HepG2 (cell line): Measurements from ENCODE around the gene KRT32. TPM values are rescaled to one million over a fixed set of nuclear protein-coding genes. Genes with fewer than 3 reads are reported as not detected.

Source experiments
- ATAC-seq: fragments of 200-7000 bp; cut with Tn5 transposase; 3 replicates; pipeline ENCODE4 v1.9.1; 2020; ENCODE audit warnings: mild to moderate bottlenecking, moderate library complexity
- BruUV-seq: library from RNA; stranded (reverse); fragments of 400-500 nt; replicated peaks from 2 replicates; lab custom pipeline; 2021; lab: Mats Ljungman, UMichigan
- CTCF ChIA-PET: fragments of 300-600 bp; formaldehyde crosslinking; extraction: SDS; loops from one replicate; lab custom pipeline; 2021; ENCODE audit warnings: low total read pairs, inconsistent platforms, low intra/inter-chr PET ratio; lab: Yijun Ruan, JAX
- POLR2A ChIA-PET: fragments of 350-600 bp; sonication (Branson Sonifier 250); formaldehyde crosslinking; loops from one replicate; lab custom pipeline; 2020; ENCODE audit warnings: antibody characterized with exemption, inconsistent platforms; lab: Yijun Ruan, JAX
- DNase-seq: peaks from one replicate; pipeline ENCODE4 v3.0.0-alpha.2; 2015; ENCODE audit warnings: low spot score
- FAIRE-seq: peaks from 3 replicates; lab custom pipeline; 2011; peaks lifted over from hg19 to GRCh38; lab: Jason Lieb, UNC
- H2AFZ ChIP-seq: one replicate; pipeline ENCODE4 v1.6.1; 2011; ENCODE audit warnings: low read length, inconsistent platforms
- H3K27ac ChIP-seq: fragments of 300-600 bp; 3 replicates; pipeline ENCODE4 v1.8.0; 2011; ENCODE audit warnings: mixed run types, mild to moderate bottlenecking, mixed read lengths, low read length, inconsistent platforms; ENCODE audit not compliant: insufficient read depth; ENCODE audit errors: extremely low read length
- H3K27me3 ChIP-seq, 2 experiments: fragments of 200-600 bp in 1 of 2; 2 replicates in 1 of 2; 3 replicates in 1 of 2; pipeline versions ENCODE4 v1.6.0 to v1.8.0; 2011; ENCODE audit warnings: low read length in 2 of 2, mild to moderate bottlenecking in 2 of 2, moderate library complexity in 2 of 2, inconsistent platforms in 1 of 2; ENCODE audit not compliant: insufficient read depth in 2 of 2, control insufficient read depth in 1 of 2
- H3K36me3 ChIP-seq, 2 experiments: fragments of 200-600 bp in 1 of 2; replicated peaks in 1 of 2; 2 replicates in 1 of 2; 3 replicates in 1 of 2; pipeline versions ENCODE4 v1.5.1 to v1.8.0; 2011; ENCODE audit warnings: low read length in 2 of 2, inconsistent platforms in 1 of 2; ENCODE audit not compliant: insufficient read depth in 2 of 2, control insufficient read depth in 1 of 2
- H3K4me1 ChIP-seq: 2 replicates; pipeline ENCODE4 v1.5.1; 2012; ENCODE audit warnings: low read length, inconsistent platforms; ENCODE audit not compliant: insufficient read depth
- H3K4me2 ChIP-seq: 2 replicates; pipeline ENCODE4 v1.6.0; 2011; ENCODE audit warnings: low read depth, low read length, inconsistent platforms
- H3K4me3 ChIP-seq, 3 experiments: fragments of 200-600 bp in 1 of 3; sonication (generic), shearing (Covaris generic) in 1 of 3; replicated peaks in 1 of 3; 2 replicates each; pipeline ENCODE4 v1.5.1; 2011 to 2016; ENCODE audit warnings: low read length in 3 of 3, inconsistent platforms in 2 of 3, low read depth in 2 of 3, mild to moderate bottlenecking in 2 of 3, control low read depth in 1 of 3, mixed read lengths in 1 of 3; ENCODE audit not compliant: insufficient read depth in 1 of 3
- H3K79me2 ChIP-seq: one replicate; pipeline ENCODE4 v1.6.1; 2011; ENCODE audit warnings: low read length, inconsistent platforms; ENCODE audit not compliant: insufficient read depth
- H3K9ac ChIP-seq: 2 replicates; pipeline ENCODE4 v1.6.0; 2011; ENCODE audit warnings: mild to moderate bottlenecking, low read depth, low read length, inconsistent platforms; ENCODE audit not compliant: insufficient read depth
- H3K9me3 ChIP-seq: 2 replicates; pipeline ENCODE4 v1.5.1; 2012; ENCODE audit warnings: mild to moderate bottlenecking, low read length
- H4K20me1 ChIP-seq: 2 replicates; pipeline ENCODE4 v1.6.0; 2011; ENCODE audit warnings: inconsistent platforms, mild to moderate bottlenecking, low read length, moderate library complexity; ENCODE audit not compliant: insufficient read depth
- CTCF ChIP-seq: sonication (generic); formaldehyde crosslinking; IDR thresholded peaks from 2 replicates; pipeline ENCODE4 v1.5.0; 2020; ENCODE audit warnings: mild to moderate bottlenecking, missing genetic modification reagents, moderate library complexity
- GRHL1 ChIP-seq: sonication (generic); formaldehyde crosslinking; conservative IDR thresholded peaks from 2 replicates; pipeline ENCODE4 v1.8.0; 2022; ENCODE audit warnings: missing genetic modification reagents
- IRX3 ChIP-seq: sonication (generic); formaldehyde crosslinking; IDR thresholded peaks from 2 replicates; pipeline ENCODE4 v1.8.1; 2023; ENCODE audit warnings: mild to moderate bottlenecking, low read depth, missing genetic modification reagents, borderline replicate concordance
- NRL ChIP-seq: sonication (generic); formaldehyde crosslinking; IDR thresholded peaks from 2 replicates; pipeline ENCODE4 v1.5.0; 2020; ENCODE audit warnings: missing genetic modification reagents, mild to moderate bottlenecking, moderate library complexity, borderline replicate concordance
- PAXIP1 ChIP-seq: sonication (generic); formaldehyde crosslinking; conservative IDR thresholded peaks from 2 replicates; pipeline ENCODE4 v1.4.0; 2020; ENCODE audit warnings: mild to moderate bottlenecking, missing genetic modification reagents, moderate library complexity
- POLR2AphosphoS5 ChIP-seq: IDR thresholded peaks from 2 replicates; pipeline ENCODE4 v1.6.1; 2012; ENCODE audit warnings: low read depth, low read length
- RARG ChIP-seq: sonication (generic); formaldehyde crosslinking; IDR thresholded peaks from 2 replicates; pipeline ENCODE4 v1.4.0; 2020; ENCODE audit warnings: low read depth, mild to moderate bottlenecking, missing genetic modification reagents
- SMC3 ChIP-seq: IDR thresholded peaks from 2 replicates; pipeline ENCODE4 v1.6.1; 2011; ENCODE audit warnings: low read length, improper control_type of control experiment
- SRSF1 ChIP-seq: fragments of 200-400 bp; formaldehyde crosslinking; optimal IDR thresholded peaks from 2 replicates; pipeline ENCODE3; 2017; ENCODE audit warnings: mild to moderate bottlenecking, low read depth, low read length, moderate library complexity
- WGBS: methylation state at CpG from one replicate; pipeline ENCODE4 v1.1.6; 2017; ENCODE audit warnings: low lambda C conversion rate; 5-methylcytosine and 5-hydroxymethylcytosine counted together
- in situ Hi-C: cut with HindIII; loops from 2 replicates; pipeline ENCODE4 v1.10.0; 2017; ENCODE audit warnings: low pct_unique_long_range_greater_than_20kb; ENCODE audit not compliant: extremely low pct_ligation_motif_present
- intact Hi-C: fragments of 100-400 bp; cut with micrococcal nuclease; formaldehyde crosslinking; loops from one replicate; pipeline ENCODE4 v1.10.0; 2022; ENCODE audit not compliant: unreplicated experiment
- polyA plus RNA-seq, 8 experiments: library from polyadenylated mRNA; depleted of rRNA in 3 of 8; stranded (reverse) in 7 of 8; unstranded in 1 of 8; fragments of >200 nt; fragmentation: Illumina TruSeq in 4 of 8; extraction: Trizol in 4 of 8; gene quantifications; 2 replicates each; pipeline versions ENCODE4 v1.2.1 to v1.2.3, GENCODE V29; 2011 to 2016; ENCODE audit warnings: low read depth in 4 of 8, missing spikeins in 1 of 8, mixed read lengths in 1 of 8; ENCODE audit not compliant: insufficient read depth in 1 of 8
- total RNA-seq, 5 experiments: library from RNA; depleted of rRNA; stranded (reverse); fragments of >200 nt; fragmentation: Illumina TruSeq; extraction: Trizol; gene quantifications; 2 replicates each; pipeline ENCODE4 v1.2.3, GENCODE V29; 2016; ENCODE audit warnings: low read depth in 1 of 5

Gene KRT32
- total and polyA plus RNA-seq, 2 of the 13 experiments (the other 11 are each of a cell fraction or from before 2014, with no cell fraction given) = not detected

GRCh38 chr17:41449008-41449407, 18.2 kb downstream of the KRT32 start:
- no peak overlapping the region for H3K4me3 ChIP-seq
- intact Hi-C loops (no loop called here), in situ Hi-C loops (no loop called here)
- no peak; the same call in 2 of the 3 replicates for ATAC-seq
- no peak for FAIRE-seq
- POLR2A ChIA-PET = no interaction called here
- no peaks in the 10 kb centered on the region for H3K9me3 ChIP-seq
- no peak overlapping the region for H2AFZ ChIP-seq
- no peak for DNase-seq
- BruUV-seq = no TSS peak
- TF ChIP-seq CTCF (CRISPR knock-in tag) (0 out of 2 replicates have a peak, but pooled peaks have one; percentile 5), POLR2AphosphoS5 (no peak), IRX3 (CRISPR knock-in tag) (no peak)
- TF ChIP-seq, all 625 proteins: peak for 1
- no peaks in the 10 kb centered on the region for H3K79me2 ChIP-seq
- 24% methylated on average over 4 of the region's 6 CpGs for WGBS
- H3K4me2 ChIP-seq = no peak overlapping the region
- H3K27me3 ChIP-seq = no peaks in the 10 kb centered on the region
- H3K9ac ChIP-seq = no peak overlapping the region
- H4K20me1 ChIP-seq = no peaks in the 10 kb centered on the region
- H3K27ac ChIP-seq = no peak overlapping the region
- H3K4me1 ChIP-seq = no peaks in the 10 kb centered on the region
- CTCF ChIA-PET = no interaction called here
- no peaks in the 10 kb centered on the region for H3K36me3 ChIP-seq

- H3K9me3 ChIP-seq = no peaks in the 10 kb centered on the region
- no peaks in the 10 kb centered on the region for H4K20me1 ChIP-seq
- CTCF ChIA-PET = no interaction called here
- no peaks in the 10 kb centered on the region for H3K79me2 ChIP-seq
- H3K36me3 ChIP-seq = no peaks in the 10 kb centered on the region
- H3K4me1 ChIP-seq = no peaks in the 10 kb centered on the region
- no peaks in the 10 kb centered on the region for H3K27me3 ChIP-seq
- no peak overlapping the region for H3K27ac ChIP-seq
- FAIRE-seq = no peak
- no peak overlapping the region for H3K4me3 ChIP-seq
- TF ChIP-seq SRSF1 (no peak), GRHL1 (CRISPR knock-in tag) (no peak), SMC3 (no peak), NRL (CRISPR knock-in tag) (no peak), RARG (CRISPR knock-in tag) (no peak), PAXIP1 (CRISPR knock-in tag) (no peak)
- TF ChIP-seq, all 625 proteins: peak for 0
- POLR2A ChIA-PET = no interaction called here
- WGBS = 17% methylated on average over 2 of the region's 2 CpGs
- Histone ChIP-seq H2AFZ (no peak overlapping the region), H3K9ac (no peak overlapping the region), H3K4me2 (no peak overlapping the region)
- intact Hi-C loops (no loop called here), in situ Hi-C loops (no loop called here)
- no TSS peak for BruUV-seq
- ATAC-seq (no peak), DNase-seq (no peak)
These were observed 18.7 kb downstream of the KRT32 start for GRCh38 chr17:41448506-41448905.
